Upper lobe of left lung (tissue), 6 donors: ENCODE data around the gene CES2. TPM values are rescaled to one million over a fixed set of nuclear protein-coding genes. Genes with fewer than 3 reads are reported as not detected.

Experiments
- total RNA-seq, 6 donors: library from RNA; depleted of rRNA in 4 of 6; stranded (reverse); fragments of >200 nt in 4 of 6; gene quantifications; one replicate each; pipeline versions ENCODE4 v1.1.0 to v1.2.1, GENCODE V29; 2016 to 2021
- donor health status: DM: no; HTN: no; CAD: no; lungs with moderate emphysema.
- donor health status: DM: no; HTN: yes; CAD: no; lungs with severe emphysema.

CES2 gene
- total RNA-seq, 6 donors from 2014 or later: 32.2 to 76.1 (median 46.5) TPM

Other genes with a start within 250 kb of the CES2 start
- gene CMTM4, start 238.8 kb upstream of the CES2 start, total RNA-seq: 10 to 100 TPM; 35.6 to 82.1 (median 55.1) TPM
- 100 to 1,000 TPM in 5 of 6 donors, 10 to 100 TPM in 1; 91.5 to 190 (median 132) TPM for gene DYNC1LI2, start 183.9 kb upstream of the CES2 start, total RNA-seq
- under 1 TPM in 2 of 6 donors, not detected in 4; 0.31 to 0.55 TPM for gene TERB1, start 133.9 kb upstream of the CES2 start, total RNA-seq
- 10 to 100 TPM; 12.9 to 48.7 (median 34.0) TPM for gene NAE1, start 104.5 kb upstream of the CES2 start, total RNA-seq
- gene CA7, start 91.1 kb upstream of the CES2 start, total RNA-seq: not detected
- gene PDP2, start 55.0 kb upstream of the CES2 start, total RNA-seq: 10 to 100 TPM; 12.3 to 24.6 (median 17.4) TPM
- 1 to 10 TPM in 2 of 6 donors, under 1 TPM in 1, not detected in 3; 0.40 to 1.8 (median 1.7) TPM for gene CDH16, start 16.6 kb upstream of the CES2 start, total RNA-seq
- gene RRAD, start 10.0 kb upstream of the CES2 start, total RNA-seq: 10 to 100 TPM; 13.8 to 50.3 (median 47.0) TPM
- 100 to 1,000 TPM in 1 of 6 donors, 10 to 100 TPM in 5; 59.6 to 131 (median 73.2) TPM for gene CIAO2B, start 1.1 kb upstream of the CES2 start, total RNA-seq
- gene CES3, start 25.8 kb downstream of the CES2 start, total RNA-seq: 1 to 10 TPM; 1.4 to 6.2 (median 2.9) TPM
- 10 to 100 TPM in 5 of 6 donors, 1 to 10 TPM in 1; 9.9 to 39.7 (median 20.2) TPM for gene CES4A, start 53.1 kb downstream of the CES2 start, total RNA-seq
- gene CBFB, start 93.6 kb downstream of the CES2 start, total RNA-seq: 10 to 100 TPM; 31.4 to 73.4 (median 54.1) TPM
- 10 to 100 TPM; 16.0 to 32.3 (median 21.9) TPM for gene PHAF1, start 174.4 kb downstream of the CES2 start, total RNA-seq
- 10 to 100 TPM in 5 of 6 donors, 1 to 10 TPM in 1; 6.3 to 20.8 (median 17.7) TPM for gene B3GNT9, start 215.5 kb downstream of the CES2 start, total RNA-seq
- gene TRADD, start 224.4 kb downstream of the CES2 start, total RNA-seq: 10 to 100 TPM; 29.9 to 49.2 (median 35.6) TPM
- gene FBXL8, start 224.4 kb downstream of the CES2 start, total RNA-seq: 100 to 1,000 TPM in 1 of 6 donors, 10 to 100 TPM in 5; 24.0 to 114 (median 28.5) TPM
- 100 to 1,000 TPM in 2 of 6 donors, 10 to 100 TPM in 4; 33.4 to 784 (median 70.1) TPM for gene HSF4, start 229.2 kb downstream of the CES2 start, total RNA-seq
- 100 to 1,000 TPM in 1 of 6 donors, 10 to 100 TPM in 5; 36.5 to 135 (median 58.0) TPM for gene NOL3, start 235.0 kb downstream of the CES2 start, total RNA-seq
- 100 to 1,000 TPM in 1 of 6 donors, 10 to 100 TPM in 4, 1 to 10 TPM in 1; 9.1 to 147 (median 31.1) TPM for gene MATCAP1, start 248.4 kb downstream of the CES2 start, total RNA-seq